Left lung (tissue), 10 donors: Measurements from ENCODE around the gene MRPL14. TPM values are rescaled to one million over a fixed set of nuclear protein-coding genes. Genes with fewer than 3 reads are reported as not detected.
A peak's percentile ranks its signal among the peaks of the same experiment; 100 is the strongest.

Source experiments
- ATAC-seq: fragments of 200-7000 bp; cut with Tn5 transposase; one replicate; pipeline ENCODE4 v1.9.1; 2020; ENCODE audit warnings: moderate library complexity
- DNase-seq, 4 donors: peaks; one replicate each; pipeline ENCODE4 v3.0.0-alpha.2; 2013 to 2020
- H3K27ac ChIP-seq, 2 donors: fragments of 200-600 bp; sonication (generic) in 1 of 2; one replicate each; pipeline versions ENCODE4 v1.5.0 to v1.8.0; 2020 to 2021
- H3K27me3 ChIP-seq, 2 donors: fragments of 200-600 bp; sonication (generic) in 1 of 2; one replicate each; pipeline versions ENCODE4 v1.5.0 to v1.8.0; 2020 to 2021
- H3K36me3 ChIP-seq, 2 donors: fragments of 200-600 bp; sonication (generic) in 1 of 2; one replicate each; pipeline versions ENCODE4 v1.5.0 to v1.8.0; 2020 to 2021
- H3K4me1 ChIP-seq, 2 donors: fragments of 200-600 bp; one replicate each; pipeline ENCODE4 v1.8.0; 2021
- H3K4me3 ChIP-seq, 2 donors: fragments of 200-600 bp; sonication (generic) in 1 of 2; one replicate each; pipeline versions ENCODE4 v1.5.0 to v1.8.0; 2020 to 2021; ENCODE audit warnings: mild to moderate bottlenecking in 1 of 2
- H3K9me3 ChIP-seq, 2 donors: fragments of 200-600 bp; sonication (generic) in 1 of 2; one replicate each; pipeline versions ENCODE4 v1.5.0 to v1.8.0; 2020 to 2021
- CTCF ChIP-seq, 2 donors: fragments of 200-600 bp; sonication (generic) in 1 of 2; IDR thresholded peaks; one replicate each; pipeline versions ENCODE4 v1.5.0 to v1.8.0; 2021; ENCODE audit warnings: antibody characterized with exemption in 2 of 2
- intact Hi-C, 2 donors: fragments of 100-400 bp; cut with DNase I; formaldehyde crosslinking; loops; one replicate each; pipeline versions ENCODE4 v1.11.2 to v1.14.2; 2022
- polyA plus RNA-seq, 6 donors: library from polyadenylated mRNA; unstranded; fragments of 120-200 nt; gene quantifications; one replicate each; pipeline ENCODE4 v1.2.1, GENCODE V29; 2013; ENCODE audit not compliant: insufficient read length in 6 of 6
- total RNA-seq, 2 donors: library from RNA; stranded (reverse); fragmentation: NEBNext Ultra II Directional; extraction: Animal tissue kit (Norgen Biotek cat#: 25700); gene quantifications; one replicate each; pipeline ENCODE4 v1.2.1, GENCODE V29; 2021
- donor health status: DM: no; HTN: yes; CAD: no.
- donor health status: DM: no; HTN: no; CAD: no.

The MRPL14 gene
- total and polyA plus RNA-seq, 8 donors: 29.8 to 100 (median 37.6) TPM

- Histone ChIP-seq H3K27ac (peak overlapping the region; percentile 88 to 95), H3K4me1 (peaks cover 12 to 66% of the 10 kb centered on the region in 2 donors), H3K4me3 (peak overlapping the region; percentile 65 to 96), H3K36me3 (no peaks in the 10 kb centered on the region), H3K9me3 (no peaks in the 10 kb centered on the region), H3K27me3 (no peaks in the 10 kb centered on the region)
- TF ChIP-seq CTCF (IDR thresholded peaks at IDR 0.05): no peak
- intact Hi-C loops: no loop called here
- DNase-seq (peak in 3 of 4 donors; percentile 51 to 88 (median 56)), ATAC-seq (peak; percentile 34)
Measured at GRCh38 chr6:44126320-44127149, 717 bp downstream of the MRPL14 start.

GRCh38 chr6:44123544-44123943, 3.7 kb downstream of the MRPL14 start:
- no peaks in the 10 kb centered on the region for H3K27me3 ChIP-seq
- no peaks in the 10 kb centered on the region for H3K9me3 ChIP-seq
- DNase-seq (no peak), ATAC-seq (peak; percentile 1)
- H3K4me3 ChIP-seq: peak overlapping the region in 1 of 2 donors; percentile 65
- no peak for TF ChIP-seq CTCF (IDR thresholded peaks at IDR 0.05)
- H3K4me1 ChIP-seq: peaks cover 21 to 84% of the 10 kb centered on the region in 2 donors
- intact Hi-C loops: no loop called here
- no peaks in the 10 kb centered on the region for H3K36me3 ChIP-seq
- peak overlapping the region; percentile 88 to 95 for H3K27ac ChIP-seq

GRCh38 chr6:44122801-44123200, 4.5 kb downstream of the MRPL14 start:
- no peak for DNase-seq
- intact Hi-C loops: no loop called here
- no peak for TF ChIP-seq CTCF (IDR thresholded peaks at IDR 0.05)
- Histone ChIP-seq H3K4me3 (no peak overlapping the region), H3K4me1 (peaks cover 25 to 79% of the 10 kb centered on the region in 2 donors), H3K36me3 (no peaks in the 10 kb centered on the region), H3K27ac (peak overlapping the region; percentile 54 to 88), H3K9me3 (no peaks in the 10 kb centered on the region), H3K27me3 (no peaks in the 10 kb centered on the region)
- no peak for ATAC-seq

- Histone ChIP-seq H3K36me3 (peaks cover 0 to 4% of the 10 kb centered on the region in 2 donors), H3K9me3 (no peaks in the 10 kb centered on the region), H3K4me1 (peaks cover 37 to 71% of the 10 kb centered on the region in 2 donors), H3K27ac (peak overlapping the region; percentile 54 to 88), H3K4me3 (no peak overlapping the region), H3K27me3 (no peaks in the 10 kb centered on the region)
- intact Hi-C loops: no loop called here
- ATAC-seq (no peak), DNase-seq (no peak)
- TF ChIP-seq CTCF (IDR thresholded peaks at IDR 0.05): no peak
Measured at GRCh38 chr6:44120692-44121443, 6.4 kb downstream of the MRPL14 start.

- Histone ChIP-seq H3K36me3 (peaks cover 0 to 14% of the 10 kb centered on the region in 2 donors), H3K27me3 (no peaks in the 10 kb centered on the region), H3K27ac (peak overlapping the region; percentile 55 to 81), H3K4me3 (no peak overlapping the region), H3K4me1 (peaks cover 38 to 69% of the 10 kb centered on the region in 2 donors), H3K9me3 (no peaks in the 10 kb centered on the region)
- no peak for TF ChIP-seq CTCF (IDR thresholded peaks at IDR 0.05)
- intact Hi-C loops: no loop called here
- ATAC-seq (peak; percentile 62), DNase-seq (peak in 2 of 4 donors; percentile 47 to 75)
Measured at GRCh38 chr6:44119704-44120262, 7.5 kb downstream of the MRPL14 start.
